AG09319 (cell line): ENCODE results near the gene SAA4.
"Not testable (repeated sequence)": the region's sequence is repeated elsewhere in the genome, so short reads cannot be mapped to it uniquely, and the experiment has no call there.

Source experiments
- DNase-seq: peaks from one replicate; pipeline ENCODE4 v3.0.0-alpha.2; 2010; ENCODE audit warnings: low read depth; ENCODE audit errors: extremely low read depth
- TF ChIP-seq, protein P1 (sequence below): IDR thresholded peaks from 2 replicates; pipeline ENCODE4 v1.5.1; 2011; ENCODE audit warnings: low read depth, mild to moderate bottlenecking, inconsistent platforms, low read length, moderate library complexity

The SAA4 gene

DNA sequence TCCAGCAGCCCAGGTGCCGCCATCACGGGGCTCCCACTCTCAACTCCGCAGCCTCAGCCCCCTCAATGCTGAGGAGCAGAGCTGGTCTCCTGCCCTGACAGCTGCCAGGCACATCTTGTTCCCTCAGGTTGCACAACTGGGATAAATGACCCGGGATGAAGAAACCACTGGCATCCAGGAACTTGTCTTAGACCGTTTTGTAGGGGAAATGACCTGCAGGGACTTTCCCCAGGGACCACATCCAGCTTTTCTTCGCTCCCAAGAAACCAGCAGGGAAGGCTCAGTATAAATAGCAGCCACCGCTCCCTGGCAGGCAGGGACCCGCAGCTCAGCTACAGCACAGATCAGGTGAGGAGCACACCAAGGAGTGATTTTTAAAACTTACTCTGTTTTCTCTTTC is 29.3 kb upstream of the SAA4 start, which contains the start of gene SAA1:
SAA1 (plus strand) TSS at position 316 of the 400 bp plus-strand sequence. CDS start 624 bp downstream, outside the sequence.
- TF ChIP-seq, protein P1, sequence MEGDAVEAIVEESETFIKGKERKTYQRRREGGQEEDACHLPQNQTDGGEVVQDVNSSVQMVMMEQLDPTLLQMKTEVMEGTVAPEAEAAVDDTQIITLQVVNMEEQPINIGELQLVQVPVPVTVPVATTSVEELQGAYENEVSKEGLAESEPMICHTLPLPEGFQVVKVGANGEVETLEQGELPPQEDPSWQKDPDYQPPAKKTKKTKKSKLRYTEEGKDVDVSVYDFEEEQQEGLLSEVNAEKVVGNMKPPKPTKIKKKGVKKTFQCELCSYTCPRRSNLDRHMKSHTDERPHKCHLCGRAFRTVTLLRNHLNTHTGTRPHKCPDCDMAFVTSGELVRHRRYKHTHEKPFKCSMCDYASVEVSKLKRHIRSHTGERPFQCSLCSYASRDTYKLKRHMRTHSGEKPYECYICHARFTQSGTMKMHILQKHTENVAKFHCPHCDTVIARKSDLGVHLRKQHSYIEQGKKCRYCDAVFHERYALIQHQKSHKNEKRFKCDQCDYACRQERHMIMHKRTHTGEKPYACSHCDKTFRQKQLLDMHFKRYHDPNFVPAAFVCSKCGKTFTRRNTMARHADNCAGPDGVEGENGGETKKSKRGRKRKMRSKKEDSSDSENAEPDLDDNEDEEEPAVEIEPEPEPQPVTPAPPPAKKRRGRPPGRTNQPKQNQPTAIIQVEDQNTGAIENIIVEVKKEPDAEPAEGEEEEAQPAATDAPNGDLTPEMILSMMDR = no peak
- no peak for DNase-seq

DNA sequence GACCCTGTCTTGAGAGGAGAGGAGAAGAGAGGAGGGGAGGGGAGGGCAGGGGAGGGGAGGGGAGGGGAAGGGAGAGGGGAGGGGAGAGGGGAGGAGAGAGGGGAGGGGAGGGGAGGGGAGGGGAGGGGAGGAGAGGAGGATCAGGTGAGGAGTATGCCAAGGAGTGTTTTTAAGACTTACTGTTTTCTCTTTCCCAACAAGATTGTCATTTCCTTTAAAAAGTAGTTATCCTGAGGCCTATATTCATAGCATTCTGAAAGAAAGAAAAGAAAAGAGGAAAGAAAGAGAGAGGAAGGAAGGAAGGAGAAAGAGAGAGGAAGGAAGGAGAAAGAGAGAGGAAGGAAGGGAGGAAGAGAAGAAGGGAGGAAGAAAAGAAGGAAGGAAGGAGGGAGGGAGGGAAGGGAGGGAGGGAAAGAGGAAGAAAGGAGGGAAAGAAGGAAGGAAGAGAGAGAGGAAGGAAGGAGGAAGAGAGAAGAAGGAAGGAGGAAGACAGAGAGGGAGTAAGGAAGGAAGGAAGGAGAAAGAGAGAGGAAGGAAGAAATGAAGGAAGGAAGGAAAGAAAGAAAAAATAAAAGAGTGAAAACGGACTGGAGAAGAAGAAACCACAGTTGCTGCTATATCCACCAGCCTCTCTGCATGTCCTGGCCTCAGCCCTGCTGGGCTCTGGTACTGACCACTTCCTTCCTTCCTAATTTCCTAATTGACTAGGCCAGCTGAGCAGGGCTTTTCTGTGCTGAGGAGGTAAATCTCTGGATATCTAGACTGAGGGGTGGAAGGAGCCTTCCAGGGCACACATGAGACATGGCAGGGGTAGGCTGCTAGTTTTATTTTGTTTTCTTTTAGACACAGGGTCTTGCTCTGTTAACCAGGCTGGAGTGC is 28.3 kb upstream of the SAA4 start:
- DNase-seq = no peak
- TF ChIP-seq, protein P1 = no peak

DNA sequence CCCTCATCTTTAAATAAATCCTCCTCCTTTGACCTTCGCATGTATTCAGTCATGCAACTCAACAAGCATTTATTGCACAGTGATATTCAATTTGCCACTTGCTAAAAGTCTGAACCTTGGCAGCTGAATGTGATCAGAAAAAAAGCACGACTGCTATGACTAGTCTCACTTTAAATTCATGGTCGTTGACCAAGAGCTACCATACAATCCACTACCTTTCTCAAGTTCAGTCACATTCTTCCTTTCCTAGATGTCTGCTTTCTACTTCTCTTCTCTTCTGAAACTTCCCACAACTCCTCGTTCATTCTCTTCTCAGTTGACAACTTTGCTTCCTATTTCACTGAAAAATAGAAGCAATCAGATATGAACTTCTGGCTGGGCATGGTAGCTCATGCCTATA is 27.4 kb upstream of the SAA4 start:
- no peak for DNase-seq
- TF ChIP-seq, protein P1 = no peak

DNA sequence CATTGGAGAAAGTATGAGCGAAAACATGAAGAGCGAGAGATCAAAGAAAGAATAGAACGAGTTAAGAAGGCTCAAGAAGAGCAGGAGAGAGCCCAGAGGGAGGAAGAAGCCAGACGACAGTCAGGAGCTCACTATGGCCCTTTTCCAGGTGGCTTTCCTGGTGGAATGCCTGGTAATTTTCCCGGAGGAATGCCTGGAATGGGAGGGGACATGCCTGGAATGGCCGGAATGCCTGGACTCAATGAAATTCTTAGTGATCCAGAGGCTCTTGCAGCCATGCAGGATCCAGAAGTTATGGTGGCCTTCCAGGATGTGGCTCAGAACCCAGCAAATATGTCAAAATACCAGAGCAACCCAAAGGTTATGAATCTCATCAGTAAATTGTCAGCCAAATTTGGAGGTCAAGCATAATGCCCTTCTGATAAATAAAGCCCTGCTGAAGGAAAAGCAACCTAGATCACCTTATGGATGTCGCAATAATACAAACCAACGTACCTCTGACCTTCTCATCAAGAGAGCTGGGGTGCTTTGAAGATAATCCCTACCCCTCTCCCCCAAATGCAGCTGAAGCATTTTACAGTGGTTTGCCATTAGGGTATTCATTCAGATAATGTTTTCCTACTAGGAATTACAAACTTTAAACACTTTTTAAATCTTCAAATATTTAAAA is 26.2 kb upstream of the SAA4 start:
- DNase-seq = not testable (repeated sequence)

DNA sequence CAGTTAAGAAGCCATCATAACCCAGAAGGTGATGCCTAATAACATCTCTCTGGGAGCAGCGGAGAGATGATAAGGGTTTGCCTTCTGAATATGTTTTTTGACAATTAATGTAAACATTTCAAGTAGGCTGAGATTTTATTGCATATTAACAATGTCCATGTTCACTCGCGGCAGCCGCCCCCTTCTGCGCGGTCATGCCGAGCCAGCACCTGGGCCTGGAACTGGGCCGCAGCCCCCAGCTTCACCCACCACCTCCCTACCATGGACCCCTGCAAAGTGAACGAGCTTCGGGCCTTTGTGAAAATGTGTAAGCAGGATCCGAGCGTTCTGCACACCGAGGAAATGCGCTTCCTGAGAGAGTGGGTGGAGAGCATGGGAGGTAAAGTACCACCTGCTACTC is 25.1 kb upstream of the SAA4 start:
- TF ChIP-seq, protein P1 = no peak
- DNase-seq = no peak

DNA sequence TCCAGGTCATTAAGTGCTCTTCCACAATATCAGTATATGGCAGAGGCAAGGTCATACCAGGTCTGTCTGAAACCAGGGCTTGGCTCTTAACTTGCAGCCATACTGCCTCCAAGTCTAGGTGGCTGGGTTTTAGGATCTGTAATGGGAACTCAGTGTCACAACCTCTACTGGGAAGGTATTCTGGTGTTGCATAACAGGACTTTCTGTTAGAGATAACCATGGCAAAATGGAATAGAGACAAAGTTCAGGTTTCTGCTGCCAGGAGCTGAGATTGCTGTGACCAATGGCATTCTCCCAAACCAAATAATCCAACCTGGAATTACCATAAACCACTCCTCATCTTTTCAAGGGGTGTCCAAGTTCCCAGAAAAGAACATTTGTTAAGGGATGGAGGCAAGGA is 22.7 kb upstream of the SAA4 start:
- TF ChIP-seq, protein P1 = no peak
- DNase-seq = no peak

DNA sequence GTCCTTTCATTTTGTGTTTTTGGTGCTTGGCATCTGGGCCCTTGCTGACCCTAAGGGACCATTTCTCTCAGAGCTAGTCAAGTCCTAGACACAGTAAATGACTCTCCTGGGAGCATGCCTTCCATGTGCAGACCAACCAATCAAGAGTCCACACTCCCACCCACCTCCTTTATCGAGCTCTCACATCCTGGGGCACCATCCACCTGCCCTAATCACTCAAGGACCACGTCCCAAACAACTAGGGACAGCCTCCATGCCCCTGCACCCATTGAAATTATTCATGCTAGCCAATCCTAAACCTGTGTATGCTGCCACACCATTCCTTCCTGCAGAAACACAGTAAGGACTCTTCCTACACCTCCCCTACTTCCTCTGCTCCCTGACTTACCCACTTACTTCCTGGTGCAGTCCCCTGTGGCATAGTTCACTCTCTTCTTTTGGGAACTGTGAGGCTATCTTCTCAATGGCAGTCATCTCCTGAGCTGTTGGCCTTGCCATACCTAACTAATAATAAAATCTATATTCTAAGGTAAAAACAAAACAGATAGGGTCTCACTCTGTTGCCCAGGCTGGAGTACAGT is 18.3 kb upstream of the SAA4 start:
- DNase-seq = no peak
- TF ChIP-seq, protein P1 = no peak
